RPMI7951 (cell line): Measurements from ENCODE around the gene CCDC69. TPM values are rescaled to one million over a fixed set of nuclear protein-coding genes. Genes with fewer than 3 reads are reported as not detected.
"Not testable (repeated sequence)": the region's sequence is repeated elsewhere in the genome, so short reads cannot be mapped to it uniquely, and the experiment has no call there.

ENCODE experiments used
- DNase-seq: peaks from one replicate; pipeline ENCODE4 v3.0.0-alpha.2; 2012; ENCODE audit warnings: low read depth
- total RNA-seq: library from RNA; depleted of rRNA; stranded (reverse); fragments of >200 nt; shearing (Covaris generic); gene quantifications from 2 replicates; pipeline ENCODE4 v1.2.3, GENCODE V29; 2014

The CCDC69 gene
- total RNA-seq, 1 experiment from 2014 or later: 1.3 TPM

DNA sequence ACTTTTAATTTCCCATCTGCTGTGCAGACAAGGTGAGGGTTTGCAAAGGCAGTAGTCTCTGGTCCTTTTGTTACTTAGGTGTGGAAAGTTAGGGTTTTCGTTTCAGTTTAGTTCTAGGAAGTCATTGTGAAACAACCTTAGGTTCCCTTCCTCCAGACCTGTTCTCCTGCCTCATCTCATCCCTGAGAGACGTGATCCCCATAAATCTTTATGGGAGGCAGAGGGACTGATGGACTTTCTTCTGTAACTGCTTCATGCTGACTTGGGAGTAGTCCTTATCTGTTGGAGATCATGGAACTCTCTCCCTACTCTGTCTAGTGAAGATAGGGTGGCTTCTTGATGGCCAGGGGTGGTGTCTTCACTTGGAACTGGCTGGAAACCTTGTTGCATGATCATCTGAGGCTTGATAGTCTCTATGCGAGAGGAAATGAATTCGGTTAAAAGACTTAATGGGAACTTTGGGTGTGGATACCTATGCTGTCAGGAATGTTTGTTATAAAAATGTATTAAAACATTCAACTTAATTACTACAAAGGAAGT, 21.9 kb upstream of the CCDC69 start:
- DNase-seq: no peak

DNA sequence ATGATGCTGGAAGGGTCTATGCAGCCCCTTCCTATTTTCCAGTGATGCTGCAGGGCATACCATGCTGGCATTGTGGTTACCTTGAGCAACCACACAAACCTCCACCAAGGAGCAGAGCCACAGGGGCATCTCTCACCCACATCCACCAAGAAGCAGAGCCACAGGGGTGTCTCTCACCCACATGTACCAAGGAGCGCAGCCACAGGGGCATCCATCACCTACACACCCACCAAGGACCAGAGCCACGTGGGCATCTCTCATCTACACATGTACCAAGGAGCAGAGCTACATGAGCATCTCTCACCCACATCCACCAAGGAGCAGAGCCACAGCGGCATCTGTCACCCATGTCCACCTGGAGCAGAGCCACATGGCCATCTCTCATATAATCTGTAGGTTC, 20.3 kb upstream of the CCDC69 start:
- DNase-seq: no peak

DNA sequence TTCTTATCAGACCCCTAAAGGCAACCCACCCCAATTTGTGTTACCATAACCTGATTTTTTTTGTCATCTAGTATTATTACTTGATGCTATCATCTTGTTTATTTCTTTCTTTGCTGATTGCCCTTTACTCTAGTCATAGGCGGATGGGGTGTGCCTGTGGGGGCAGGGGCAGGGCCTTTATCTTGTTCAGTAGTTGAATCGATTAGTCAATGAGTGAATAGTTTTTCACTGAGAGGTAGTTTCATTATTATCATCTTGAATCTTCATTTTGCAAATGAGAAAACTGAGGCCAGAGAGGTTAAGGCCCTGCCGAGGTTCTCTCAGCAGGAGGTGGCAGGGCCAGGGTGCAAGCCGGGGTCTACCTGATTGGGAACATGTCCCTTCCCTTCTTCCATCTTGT, 19.7 kb upstream of the CCDC69 start:
- DNase-seq: no peak

DNA sequence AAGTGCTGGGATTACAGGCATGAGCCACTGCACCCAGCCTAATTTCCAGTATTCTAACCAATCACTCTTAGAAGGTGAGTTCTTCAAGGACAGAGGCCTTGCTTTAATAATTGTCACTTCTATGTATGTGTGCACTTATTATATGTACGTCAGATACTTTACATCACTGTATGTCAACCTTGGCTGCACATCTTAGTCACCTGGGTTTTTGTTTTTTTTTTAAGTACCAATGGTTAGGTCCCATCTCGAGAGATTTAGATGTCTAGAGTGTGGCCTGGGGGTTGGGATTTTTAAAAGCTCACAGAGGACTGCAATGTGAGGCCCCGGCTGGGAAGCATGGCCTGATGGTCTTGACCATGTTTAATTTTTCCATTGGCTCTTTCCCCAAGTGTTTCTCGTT, 19.2 kb upstream of the CCDC69 start:
- DNase-seq: no peak

DNA sequence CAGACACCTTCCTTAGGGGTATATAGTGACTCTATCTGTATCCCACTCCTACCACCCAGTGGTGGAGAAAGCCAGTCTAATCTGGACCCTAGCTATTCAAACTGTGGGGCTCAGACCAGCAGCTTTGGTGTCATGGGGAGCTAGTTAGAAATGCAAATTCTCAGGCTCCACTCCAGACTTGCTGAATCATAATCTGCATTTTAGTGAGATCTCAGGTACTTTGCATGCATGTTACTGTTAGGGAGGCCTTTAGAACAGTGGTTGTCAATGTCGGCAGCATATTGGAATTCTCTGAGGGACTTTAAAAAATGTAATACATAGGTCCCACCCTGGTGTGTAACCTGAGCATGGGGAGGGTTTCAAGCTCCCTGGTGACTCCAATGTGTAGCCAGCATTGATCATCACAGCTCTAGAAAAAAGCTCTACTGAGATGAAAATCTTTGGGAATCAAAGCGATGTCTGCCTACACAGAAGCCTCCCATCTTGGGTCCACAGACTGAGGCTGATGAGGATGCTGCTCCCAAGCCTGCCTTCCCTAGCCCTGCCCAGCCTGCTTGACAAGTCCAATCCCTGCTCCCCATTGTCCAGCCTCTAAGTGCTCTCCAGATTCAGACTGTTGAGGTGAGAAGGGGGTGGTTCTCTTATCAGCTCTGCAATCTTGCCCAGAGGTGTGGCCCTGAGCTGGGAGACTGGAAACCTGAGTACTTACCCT, 17.2 kb upstream of the CCDC69 start:
- no peak for DNase-seq

DNA sequence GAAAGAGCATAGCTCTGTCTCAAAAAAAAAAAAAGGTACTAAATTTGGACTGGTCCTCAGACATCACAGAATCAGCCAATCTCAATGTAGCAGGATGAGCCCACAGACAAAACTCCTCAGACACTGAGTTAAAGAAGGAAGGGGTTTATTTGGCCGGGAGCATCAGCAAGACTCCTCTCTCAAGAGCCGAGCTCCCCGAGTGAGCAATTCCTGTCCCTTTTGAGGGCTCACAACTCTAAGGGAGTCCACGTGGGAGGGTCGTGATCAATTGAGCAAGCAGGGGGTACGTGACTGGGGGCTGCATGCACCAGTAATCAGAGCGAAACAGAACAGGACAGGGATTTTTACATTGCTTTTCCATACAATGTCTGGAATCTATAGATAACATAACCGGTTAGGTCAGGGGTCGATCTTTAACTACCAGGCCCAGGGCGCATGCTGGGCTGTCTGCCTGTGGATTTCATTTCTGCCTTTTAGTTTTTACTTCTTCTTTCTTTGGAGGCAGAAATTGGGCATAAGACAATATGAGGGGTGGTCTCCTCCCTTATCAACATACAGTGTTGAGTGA, 16.5 kb upstream of the CCDC69 start:
- not testable (repeated sequence) for DNase-seq

DNA sequence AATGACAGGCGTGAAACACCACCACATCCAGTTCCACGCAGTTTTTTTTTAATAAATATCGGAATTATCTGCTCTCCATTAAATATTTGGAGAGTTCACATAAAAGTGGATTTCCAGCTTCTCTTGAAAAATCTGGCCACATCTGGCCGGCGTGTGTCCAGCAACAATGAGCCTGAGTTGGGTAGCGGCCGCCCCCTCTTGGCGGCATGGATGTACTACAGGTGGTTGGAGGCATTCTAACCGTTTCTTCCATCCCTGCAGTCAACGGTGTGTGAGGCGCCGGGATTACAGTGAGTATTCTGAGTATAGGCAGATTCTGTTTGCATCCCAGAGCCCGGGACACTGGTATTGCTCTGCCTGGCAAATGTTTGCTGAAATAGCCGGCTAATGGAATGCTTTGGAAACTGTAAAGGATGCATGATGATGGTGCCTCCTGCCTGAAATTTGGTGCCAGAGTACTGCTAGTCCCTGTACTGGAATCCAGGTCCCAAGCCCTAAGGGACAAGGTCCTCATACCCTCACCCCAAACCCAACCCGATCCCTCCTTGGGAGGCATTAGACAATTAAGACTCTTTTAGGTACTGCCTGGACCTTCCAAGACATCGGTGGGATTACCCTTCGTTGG, 15.5 kb upstream of the CCDC69 start:
- DNase-seq: peak; percentile 58

DNA sequence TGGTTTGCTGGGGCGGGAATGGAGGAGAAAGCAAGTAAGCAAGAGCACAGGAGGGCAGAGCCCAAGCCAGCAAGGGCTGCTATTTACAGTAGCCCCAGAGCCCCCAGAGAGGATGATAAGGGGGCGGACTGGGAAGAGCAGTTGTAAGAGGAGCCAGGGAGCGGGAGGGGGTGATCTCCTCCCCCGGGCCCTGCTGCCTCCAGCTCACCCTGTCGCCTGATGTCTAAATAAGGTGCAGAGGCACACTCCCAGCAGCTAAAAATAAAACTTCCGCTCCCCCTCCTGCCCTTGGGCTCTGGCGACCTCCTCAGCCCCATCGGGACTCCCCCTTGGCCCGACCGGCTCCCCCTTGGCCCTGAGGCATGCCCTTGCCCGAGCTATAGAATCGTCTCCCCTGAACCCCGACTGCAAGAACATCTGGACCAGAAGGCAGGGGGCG, 14.4 kb upstream of the CCDC69 start:
- DNase-seq: no peak

DNA sequence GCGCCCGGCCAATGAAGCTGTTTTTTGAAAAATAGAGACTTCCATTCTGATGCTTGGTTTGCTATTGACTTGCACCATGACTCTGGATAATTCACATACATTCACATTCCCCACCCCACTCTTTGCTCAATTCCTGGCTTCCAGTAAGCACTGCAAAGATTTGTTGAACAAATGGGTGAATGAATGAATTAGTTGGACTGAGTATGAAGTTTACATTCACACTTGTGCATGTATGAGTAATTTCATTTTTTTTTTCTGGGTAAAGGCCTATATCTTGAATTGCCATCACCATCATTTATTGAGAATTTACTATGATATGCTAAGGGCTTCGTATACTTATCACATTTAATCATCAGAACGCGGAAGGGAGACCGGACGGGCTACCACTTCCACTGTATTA, 13.8 kb upstream of the CCDC69 start:
- no peak for DNase-seq

DNA sequence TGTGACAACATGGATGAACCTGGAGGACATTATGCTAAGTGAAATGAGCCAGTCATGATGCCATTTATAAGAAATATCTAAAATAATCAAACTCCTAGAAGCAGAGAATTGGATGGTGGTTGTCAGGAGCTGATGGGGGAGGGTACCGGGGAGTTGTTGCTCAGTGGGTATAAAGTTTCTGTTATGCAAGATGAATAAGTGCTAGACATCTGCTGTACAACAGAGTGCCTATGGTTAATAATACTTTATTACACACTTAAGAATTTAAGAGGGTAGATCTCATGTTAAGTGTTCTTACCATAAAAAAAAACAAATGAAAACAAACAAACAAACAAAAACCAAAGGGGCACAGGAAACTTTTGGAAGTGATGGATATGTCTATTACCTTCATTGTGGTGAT, 13.0 kb upstream of the CCDC69 start:
- no peak for DNase-seq

DNA sequence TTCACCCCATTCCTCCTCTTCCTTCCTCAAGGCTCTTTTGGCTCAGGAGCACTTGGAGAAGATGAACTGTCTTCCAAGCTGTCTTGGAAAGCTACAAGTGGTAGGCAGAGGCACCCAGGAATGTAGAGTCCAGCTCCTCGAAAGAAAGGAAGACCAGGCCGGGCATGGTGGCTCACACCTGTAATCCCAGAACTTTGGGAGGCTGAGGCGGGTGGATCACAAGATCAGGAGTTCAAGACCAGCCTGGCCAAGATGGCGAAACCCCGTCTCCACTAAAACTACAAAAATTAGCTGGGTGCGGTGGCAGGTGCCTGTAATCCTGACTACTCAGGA, 11.3 kb upstream of the CCDC69 start:
- DNase-seq: not testable (repeated sequence)

DNA sequence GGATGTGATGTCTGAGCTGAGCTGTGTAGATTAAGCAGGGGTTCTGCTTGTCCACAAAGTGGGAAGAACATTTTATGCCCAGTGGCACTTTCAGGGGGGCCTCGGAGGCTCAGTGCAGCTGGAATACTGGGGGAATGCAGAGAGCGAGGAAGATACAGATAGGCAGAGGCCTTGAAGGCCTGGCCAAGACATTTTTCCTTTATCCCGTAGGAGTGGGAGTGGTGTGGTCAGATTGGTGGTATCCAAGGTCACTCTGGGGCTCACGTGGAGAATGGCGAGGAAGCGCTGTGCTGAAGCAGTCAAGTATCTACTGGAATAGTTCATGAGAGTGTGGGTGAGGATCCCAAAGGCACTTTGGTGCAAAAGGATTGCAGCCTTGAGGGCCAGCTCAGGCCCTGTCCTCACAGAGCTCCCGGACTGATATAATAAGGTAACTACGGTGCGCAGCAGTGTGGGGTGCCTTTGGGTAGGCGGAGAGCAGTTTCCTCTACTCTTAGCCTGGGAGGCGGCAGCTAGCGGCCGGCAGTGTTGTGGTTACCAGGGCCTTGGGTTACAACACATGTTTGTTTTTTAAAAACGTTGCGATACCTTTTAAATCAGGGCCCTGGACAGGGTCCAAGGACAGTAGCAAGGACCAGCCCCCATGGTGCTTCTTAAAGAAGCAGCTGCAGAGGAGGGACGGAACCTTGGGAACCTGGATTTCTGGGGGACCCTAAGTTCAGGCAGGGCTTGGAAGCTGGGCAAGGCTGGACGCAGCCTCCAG, 10.8 kb upstream of the CCDC69 start:
- DNase-seq: peak; percentile 76

DNA sequence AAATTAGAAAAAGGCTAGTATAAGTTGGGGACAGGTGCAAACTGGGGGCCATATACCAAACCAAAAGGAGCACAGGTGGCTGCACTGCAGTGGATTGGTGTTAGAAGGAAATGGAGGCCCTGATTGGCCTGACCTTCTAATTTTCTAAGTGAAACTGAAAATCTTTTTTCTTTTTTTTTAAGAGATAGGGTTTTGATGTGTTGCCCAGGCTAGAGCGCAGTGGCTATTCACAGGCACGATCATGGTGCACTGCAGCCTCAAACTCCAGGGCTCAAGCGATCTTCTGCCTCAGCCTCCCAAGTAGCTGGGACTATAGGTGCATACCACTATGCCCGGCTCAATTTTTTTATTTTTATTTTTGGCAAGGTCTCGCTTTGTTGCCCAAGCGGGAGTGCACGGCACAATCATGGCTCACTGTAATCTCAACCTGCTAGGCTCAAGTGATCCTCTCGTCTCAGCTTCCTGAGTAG, 9.8 kb upstream of the CCDC69 start:
- no peak for DNase-seq

DNA sequence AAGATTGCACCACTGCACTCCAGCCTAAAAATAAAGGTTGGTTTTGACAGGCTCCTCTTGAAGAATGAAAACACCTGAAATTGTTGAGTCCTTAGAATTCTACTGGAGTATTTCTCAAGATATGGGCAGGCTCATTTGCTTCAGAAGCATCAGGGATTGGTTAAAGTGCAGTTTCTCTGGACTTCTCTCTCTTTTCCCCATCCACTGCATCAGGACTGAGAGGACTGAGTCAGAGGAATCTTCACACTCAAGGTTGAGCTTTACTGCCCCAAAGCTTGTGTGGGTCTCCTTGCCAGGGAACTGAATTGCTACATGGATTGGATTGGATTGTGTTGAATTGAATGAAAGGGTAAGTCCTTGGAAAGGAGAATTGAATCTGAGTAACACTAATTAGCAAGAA, 7.5 kb upstream of the CCDC69 start:
- DNase-seq: no peak

DNA sequence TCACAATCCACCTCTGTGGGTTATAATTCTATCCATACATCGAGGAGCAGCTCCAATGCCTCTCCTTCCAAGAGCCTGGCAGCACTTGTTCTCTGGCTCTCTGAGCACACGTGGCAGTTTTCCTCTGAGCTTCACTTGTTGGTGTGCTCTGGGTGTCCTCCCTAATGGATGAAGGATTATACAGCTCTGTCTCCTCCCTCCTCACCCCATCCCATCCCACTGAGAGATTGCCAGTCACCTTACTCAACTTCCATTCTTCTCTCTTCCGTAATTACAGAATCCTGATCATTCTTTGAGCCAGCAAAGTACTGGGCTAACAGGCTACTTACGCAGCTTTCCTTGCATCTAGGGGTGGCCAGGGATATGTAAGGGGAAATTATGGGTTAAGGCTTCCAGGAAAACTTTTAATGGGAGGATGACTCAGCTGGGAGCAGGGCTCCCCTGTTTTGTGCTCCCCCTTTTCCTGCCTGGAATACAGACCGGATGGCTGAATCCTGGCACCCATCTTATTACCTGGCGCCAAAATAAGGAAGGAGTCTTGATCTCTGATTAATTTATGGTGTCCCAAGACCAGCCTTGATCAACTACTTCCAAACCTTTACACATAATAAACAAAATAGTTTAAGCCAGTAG, 6.3 kb upstream of the CCDC69 start:
- DNase-seq: no peak

DNA sequence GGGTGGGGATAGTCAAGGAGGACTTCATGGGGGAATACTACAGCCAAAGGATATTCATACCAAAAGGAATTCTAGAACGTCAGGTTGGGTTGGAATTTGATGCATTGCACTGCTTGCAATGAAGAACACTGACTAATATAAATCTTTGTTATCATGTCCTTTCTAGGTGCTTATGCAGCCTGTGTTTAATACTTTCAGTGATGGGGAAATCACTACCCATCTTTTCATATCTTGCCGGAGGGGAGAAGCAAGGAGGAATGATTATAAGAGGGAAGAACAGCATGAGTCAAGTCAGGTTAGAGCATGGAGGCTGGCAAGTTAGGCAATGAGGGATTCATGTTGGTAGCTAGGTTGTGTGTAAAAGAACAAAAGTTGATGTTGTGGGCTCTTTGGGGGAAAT, 5.1 kb upstream of the CCDC69 start:
- no peak for DNase-seq

DNA sequence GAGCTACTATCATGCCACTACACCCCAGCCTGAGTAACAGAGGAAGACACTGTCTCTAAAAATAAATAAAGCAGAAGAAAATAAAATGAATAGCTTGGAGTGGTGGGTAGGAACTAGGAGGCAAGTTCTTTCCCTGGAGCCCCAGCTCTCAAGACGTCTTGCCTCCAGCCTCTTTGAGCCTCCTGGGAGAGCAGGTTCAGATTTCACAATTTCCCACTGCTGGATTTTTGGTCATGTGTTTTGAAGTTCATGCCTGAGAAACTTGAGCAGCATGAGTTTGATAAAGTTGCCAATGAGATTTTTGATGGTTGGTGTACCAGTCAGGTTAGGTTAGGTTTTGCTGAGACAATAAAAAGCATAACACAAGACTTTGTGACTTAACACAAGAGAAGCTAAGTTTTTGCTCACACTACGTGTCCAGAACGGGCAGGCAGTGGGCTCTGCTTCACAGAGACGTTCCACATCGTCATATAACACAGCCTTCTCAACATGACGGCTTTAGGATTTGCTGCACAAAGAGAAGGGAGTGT, 4.1 kb upstream of the CCDC69 start:
- DNase-seq: no peak

DNA sequence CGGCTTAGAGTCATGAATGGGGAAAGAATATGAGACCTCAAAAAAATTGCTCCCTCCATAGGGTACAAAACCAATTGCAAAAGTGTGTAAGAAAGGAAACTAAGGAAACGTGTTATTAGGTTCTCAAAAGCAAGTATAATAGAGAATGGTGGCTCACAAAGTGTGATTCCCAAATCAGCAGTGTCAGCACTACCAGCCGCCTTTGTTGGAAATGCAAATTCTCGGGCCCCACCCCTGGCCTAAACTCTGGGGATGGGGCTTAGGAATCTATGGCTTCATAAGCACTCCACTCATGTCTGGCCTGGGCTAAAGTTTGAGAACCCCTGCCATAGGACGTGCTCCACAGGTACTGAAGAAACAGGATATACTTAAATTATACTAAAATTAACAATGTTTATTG, 1.6 kb upstream of the CCDC69 start:
- DNase-seq: no peak

DNA sequence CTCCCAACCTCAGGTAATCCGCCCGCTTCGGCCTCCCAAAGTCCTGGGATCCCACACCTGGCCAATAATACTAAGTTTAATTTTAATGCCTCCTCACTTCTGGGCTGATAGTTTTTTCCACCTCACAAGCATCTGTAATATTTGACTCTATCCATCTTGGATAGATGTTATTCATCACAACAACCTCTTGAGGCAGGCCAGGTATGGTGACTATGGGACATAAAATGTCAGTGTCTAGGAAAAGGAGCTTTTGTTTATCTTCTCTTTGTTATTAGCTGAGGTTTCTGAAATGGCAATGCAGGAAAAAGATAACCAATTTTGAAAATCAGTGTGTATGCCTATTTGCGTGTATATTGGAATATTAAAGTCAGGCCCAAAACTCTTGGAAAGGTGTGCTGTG, 1.2 kb upstream of the CCDC69 start:
- DNase-seq: no peak

DNA sequence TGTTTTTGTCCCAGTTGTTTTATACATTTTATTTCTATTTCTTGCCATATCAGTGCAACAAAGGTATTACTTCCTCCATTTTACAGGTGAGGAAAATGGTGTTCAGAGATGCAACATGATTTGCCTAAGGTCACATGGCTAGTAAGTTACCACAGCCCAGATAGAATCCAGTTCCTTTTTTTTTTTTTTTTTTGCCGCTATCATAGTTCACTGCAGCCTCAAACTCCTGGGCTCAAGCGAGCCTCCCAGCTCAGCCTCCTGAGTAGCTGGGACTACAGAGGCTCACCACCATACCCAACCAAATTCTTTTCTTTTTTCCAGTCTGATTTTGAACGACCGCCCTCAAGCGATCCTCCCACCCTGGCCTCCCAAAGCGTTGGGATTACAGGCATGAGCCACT, 480 bp upstream of the CCDC69 start:
- DNase-seq: no peak

DNA sequence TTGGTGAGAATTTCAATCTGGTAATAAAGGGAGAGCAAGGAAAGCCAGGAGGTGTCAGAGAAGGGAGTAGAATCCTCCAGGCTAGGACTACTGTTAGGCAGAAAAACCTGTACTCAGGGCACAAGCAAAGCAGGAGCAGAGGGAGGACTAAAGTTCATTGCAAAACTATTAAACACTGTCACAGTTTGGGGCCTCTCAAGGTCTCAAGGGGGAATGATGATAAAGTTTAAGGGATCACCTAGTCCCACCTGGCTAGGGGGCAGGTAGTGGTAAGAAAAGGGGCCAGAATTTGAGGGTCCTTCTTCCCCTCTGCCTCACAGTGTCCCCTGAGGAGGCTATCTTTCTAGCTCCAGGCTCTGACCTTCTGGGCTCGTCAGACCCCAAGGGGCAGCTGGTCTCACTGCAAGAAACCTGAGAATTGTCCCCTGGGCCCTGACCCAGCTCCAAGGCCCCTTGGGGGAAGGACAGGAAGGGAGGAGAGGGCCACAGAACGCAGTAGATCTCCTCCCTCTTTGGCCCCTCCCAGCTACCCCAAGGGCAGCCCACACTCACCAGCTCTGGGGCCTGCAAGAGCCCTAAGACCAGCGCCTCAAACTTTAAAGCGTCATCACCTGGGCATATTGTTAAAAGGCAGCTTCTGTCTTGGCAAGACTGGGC, 974 bp downstream of the CCDC69 start:
- no peak for DNase-seq
